Prostate gland (tissue), 2 donors: ENCODE results near the gene MSMP.
A peak's percentile ranks its signal among the peaks of the same experiment; 100 is the strongest.

Experiments used
- CTCF ChIP-seq, 4 experiments: fragments of 200-600 bp in 2 of 4; fragments of 450-650 bp in 2 of 4; sonication (generic) in 2 of 4; IDR thresholded peaks; 1 replicate in 3 of 4; 2 replicates in 1 of 4; pipeline ENCODE4 v1.5.1; 2016 to 2019; ENCODE audit warnings: antibody characterized with exemption in 4 of 4, mild to moderate bottlenecking in 2 of 4, moderate library complexity in 2 of 4
- POLR2A ChIP-seq: fragments of 450-650 bp; IDR thresholded peaks from one replicate; pipeline ENCODE4 v1.6.1; 2016; ENCODE audit warnings: antibody characterized with exemption, mild to moderate bottlenecking
- POLR2AphosphoS5 ChIP-seq: sonication (generic); formaldehyde crosslinking; IDR thresholded peaks from one replicate; pipeline ENCODE4 v1.6.1; 2017; ENCODE audit warnings: antibody characterized with exemption

GRCh38 chr9:35791297-35791921 is 37.3 kb upstream of the MSMP start, which contains the start of gene NPR2:
- TF ChIP-seq CTCF (IDR thresholded peaks at IDR 0.05) (peak in 1 of 4 experiments; percentile 16), POLR2A (no peak), POLR2AphosphoS5 (no peak)
